Measurements from ENCODE around the gene CIAO1.
"Not testable (repeated sequence)": the region's sequence is repeated elsewhere in the genome, so short reads cannot be mapped to it uniquely, and the experiment has no call there.

CIAO1 gene

DNA sequence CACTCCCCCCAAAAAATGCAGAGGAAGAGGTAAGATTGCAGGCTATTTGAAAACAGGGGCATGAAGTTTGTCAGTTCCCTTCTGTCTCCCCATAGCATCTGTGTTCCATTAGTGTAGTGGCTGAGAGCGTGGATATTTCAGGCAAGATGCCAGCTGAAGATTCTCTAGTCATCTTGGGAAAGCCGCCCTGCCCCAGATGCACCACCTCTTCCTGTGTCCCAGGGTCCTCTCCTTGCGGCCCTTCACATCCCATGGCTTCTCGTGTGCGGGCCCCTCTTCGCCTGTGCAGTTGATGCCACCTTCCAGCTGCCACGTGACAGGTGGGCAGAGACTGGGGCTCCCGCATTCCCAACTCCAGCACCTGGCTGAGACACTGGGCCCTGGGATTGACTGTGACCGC is 16.4 kb upstream of the CIAO1 start:
- Histone ChIP-seq H3K4me1 (ENCODE audit: control insufficient read depth, insufficient read depth, low read length, poor library complexity, severe bottlenecking) (peaks cover 16% of the 10 kb centered on the region), H3K36me3 (ENCODE audit: control insufficient read depth, insufficient read depth, low read length) (peaks cover 29% of the 10 kb centered on the region), H3K4me3 (ENCODE audit: extremely low read depth, insufficient read depth, low read length, poor library complexity, severe bottlenecking) (no peak overlapping the region), H3K9me3 (ENCODE audit: control insufficient read depth, low read length) (no peaks in the 10 kb centered on the region), H3K27ac (ENCODE audit: low read depth, low read length, severe bottlenecking) (no peak overlapping the region)
- 92 to 98% methylated on average over 7 to 9 of the region's 9 CpGs for WGBS, 2 experiments (ENCODE audit: insufficient coverage in 2 of 2)

DNA sequence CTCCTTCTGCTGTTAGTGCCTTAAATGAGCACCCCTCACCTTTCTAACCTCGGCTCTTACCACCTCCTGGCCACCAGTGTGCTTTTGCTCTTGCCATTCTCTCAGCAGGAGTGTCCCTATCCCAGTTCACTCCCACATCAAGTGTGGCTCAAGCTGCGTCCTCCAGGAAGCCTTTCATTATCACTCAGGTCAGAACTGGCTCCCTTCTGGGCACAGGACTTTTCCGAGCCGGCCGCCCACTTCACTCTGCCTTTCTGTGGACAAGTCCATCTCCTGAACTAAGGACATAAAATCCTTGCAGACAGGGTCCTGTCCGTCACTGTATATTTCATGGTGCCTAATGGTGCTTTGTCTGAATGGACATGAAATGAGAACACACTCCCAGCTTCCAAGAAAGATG is 15.8 kb upstream of the CIAO1 start:
- H3K36me3 ChIP-seq (ENCODE audit: control insufficient read depth, insufficient read depth, low read length) = peaks cover 34% of the 10 kb centered on the region
- H3K27ac ChIP-seq (ENCODE audit: low read depth, low read length, severe bottlenecking) = no peak overlapping the region

GRCh38 chr2:96251721-96252292 is 14.2 kb upstream of the CIAO1 start:
- 89 to 95% methylated on average over 5 of the region's 6 CpGs for WGBS, 2 experiments (ENCODE audit: insufficient coverage in 2 of 2)
- Histone ChIP-seq H3K9me3 (ENCODE audit: control insufficient read depth, low read length) (no peaks in the 10 kb centered on the region), H3K27ac (ENCODE audit: low read depth, low read length, severe bottlenecking) (peak overlapping the region; percentile 62), H3K36me3 (ENCODE audit: control insufficient read depth, insufficient read depth, low read length) (peaks cover 42% of the 10 kb centered on the region), H3K4me1 (ENCODE audit: control insufficient read depth, insufficient read depth, low read length, poor library complexity, severe bottlenecking) (peaks cover 16% of the 10 kb centered on the region), H3K4me3 (ENCODE audit: extremely low read depth, insufficient read depth, low read length, poor library complexity, severe bottlenecking) (no peak overlapping the region)

More for the DNA sequence above, 15.8 kb upstream of the CIAO1 start:
- WGBS, 2 experiments (ENCODE audit: insufficient coverage in 2 of 2) = 92 to 97% methylated on average over 4 to 5 of the region's 6 CpGs
- H3K4me3 ChIP-seq (ENCODE audit: extremely low read depth, insufficient read depth, low read length, poor library complexity, severe bottlenecking) = no peak overlapping the region
- peaks cover 16% of the 10 kb centered on the region for H3K4me1 ChIP-seq (ENCODE audit: control insufficient read depth, insufficient read depth, low read length, poor library complexity, severe bottlenecking)
- H3K9me3 ChIP-seq (ENCODE audit: control insufficient read depth, low read length) = no peaks in the 10 kb centered on the region

DNA sequence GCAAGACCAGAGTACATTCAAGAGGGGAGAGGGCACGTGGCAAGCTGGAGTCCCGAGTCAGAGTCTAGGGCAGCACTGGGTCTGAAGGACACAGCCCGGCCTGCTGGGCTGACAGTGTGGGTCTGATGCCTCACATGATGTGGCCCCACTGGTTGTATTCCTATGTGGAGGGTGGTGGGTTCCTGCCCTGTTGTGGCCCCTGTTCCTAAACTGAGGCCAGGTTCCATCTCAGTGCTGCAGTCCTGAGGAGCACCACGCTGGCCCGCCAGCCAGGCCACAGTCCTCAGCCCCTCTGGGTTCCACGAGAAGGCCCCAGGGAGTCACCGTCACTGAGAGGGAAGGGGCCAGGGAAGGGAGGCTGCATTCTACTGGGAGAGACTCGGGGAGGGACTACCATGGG is 13.5 kb upstream of the CIAO1 start:
- no peak overlapping the region for H3K4me3 ChIP-seq (ENCODE audit: extremely low read depth, insufficient read depth, low read length, poor library complexity, severe bottlenecking)
- H3K27ac ChIP-seq (ENCODE audit: low read depth, low read length, severe bottlenecking) = no peak overlapping the region
- H3K9me3 ChIP-seq (ENCODE audit: control insufficient read depth, low read length) = no peaks in the 10 kb centered on the region
- peaks cover 47% of the 10 kb centered on the region for H3K36me3 ChIP-seq (ENCODE audit: control insufficient read depth, insufficient read depth, low read length)
- H3K4me1 ChIP-seq (ENCODE audit: control insufficient read depth, insufficient read depth, low read length, poor library complexity, severe bottlenecking) = peaks cover 16% of the 10 kb centered on the region
- whole genome bisulfite sequencing, 2 experiments (ENCODE audit: insufficient coverage in 2 of 2) = 94 to 95% methylated on average over 6 to 8 of the region's 8 CpGs

GRCh38 chr2:96253006-96253405 is 13.0 kb upstream of the CIAO1 start:
- H3K36me3 ChIP-seq (ENCODE audit: control insufficient read depth, insufficient read depth, low read length) = peaks cover 50% of the 10 kb centered on the region
- no peak overlapping the region for H3K27ac ChIP-seq (ENCODE audit: low read depth, low read length, severe bottlenecking)
- no peak overlapping the region for H3K4me3 ChIP-seq (ENCODE audit: extremely low read depth, insufficient read depth, low read length, poor library complexity, severe bottlenecking)
- H3K4me1 ChIP-seq (ENCODE audit: control insufficient read depth, insufficient read depth, low read length, poor library complexity, severe bottlenecking) = peaks cover 16% of the 10 kb centered on the region
- WGBS, 2 experiments (ENCODE audit: insufficient coverage in 2 of 2) = 95 to 96% methylated on average over 6 of the region's 7 CpGs
- no peaks in the 10 kb centered on the region for H3K9me3 ChIP-seq (ENCODE audit: control insufficient read depth, low read length)

GRCh38 chr2:96254571-96254970 is 11.5 kb upstream of the CIAO1 start:
- Histone ChIP-seq H3K27ac (ENCODE audit: low read depth, low read length, severe bottlenecking) (no peak overlapping the region), H3K4me3 (ENCODE audit: extremely low read depth, insufficient read depth, low read length, poor library complexity, severe bottlenecking) (no peak overlapping the region), H3K36me3 (ENCODE audit: control insufficient read depth, insufficient read depth, low read length) (peaks cover 65% of the 10 kb centered on the region), H3K9me3 (ENCODE audit: control insufficient read depth, low read length) (no peaks in the 10 kb centered on the region), H3K4me1 (ENCODE audit: control insufficient read depth, insufficient read depth, low read length, poor library complexity, severe bottlenecking) (peaks cover 16% of the 10 kb centered on the region)
- WGBS, 2 experiments (ENCODE audit: insufficient coverage in 2 of 2) = 94 to 97% methylated on average over 10 to 11 of the region's 11 CpGs

GRCh38 chr2:96256611-96257113 is 9.4 kb upstream of the CIAO1 start:
- Histone ChIP-seq H3K27ac (ENCODE audit: low read depth, low read length, severe bottlenecking) (no peak overlapping the region), H3K4me3 (ENCODE audit: extremely low read depth, insufficient read depth, low read length, poor library complexity, severe bottlenecking) (no peak overlapping the region), H3K9me3 (ENCODE audit: control insufficient read depth, low read length) (no peaks in the 10 kb centered on the region), H3K4me1 (ENCODE audit: control insufficient read depth, insufficient read depth, low read length, poor library complexity, severe bottlenecking) (peaks cover 33% of the 10 kb centered on the region), H3K36me3 (ENCODE audit: control insufficient read depth, insufficient read depth, low read length) (peaks cover 74% of the 10 kb centered on the region)
- 97 to 100% methylated on average over 3 of the region's 6 CpGs for WGBS, 2 experiments (ENCODE audit: insufficient coverage in 2 of 2)

- not testable (repeated sequence) for H3K4me3 ChIP-seq (ENCODE audit: extremely low read depth, insufficient read depth, low read length, poor library complexity, severe bottlenecking); H3K27ac ChIP-seq (ENCODE audit: low read depth, low read length, severe bottlenecking); H3K9me3 ChIP-seq (ENCODE audit: control insufficient read depth, low read length)
- Histone ChIP-seq H3K4me1 (ENCODE audit: control insufficient read depth, insufficient read depth, low read length, poor library complexity, severe bottlenecking) (peaks cover 25% of the 10 kb centered on the region), H3K36me3 (ENCODE audit: control insufficient read depth, insufficient read depth, low read length) (peaks cover 74% of the 10 kb centered on the region)
- WGBS, 2 experiments (ENCODE audit: insufficient coverage in 2 of 2) = 95 to 100% methylated on average over 1 to 3 of the region's 3 CpGs
Observed at GRCh38 chr2:96257744-96258143, 8.3 kb upstream of the CIAO1 start.

- peaks cover 68% of the 10 kb centered on the region for H3K36me3 ChIP-seq (ENCODE audit: control insufficient read depth, insufficient read depth, low read length)
- 93 to 98% methylated on average over 5 to 6 of the region's 7 CpGs for WGBS, 2 experiments (ENCODE audit: insufficient coverage in 2 of 2)
- H3K27ac ChIP-seq (ENCODE audit: low read depth, low read length, severe bottlenecking) = no peak overlapping the region
- H3K4me1 ChIP-seq (ENCODE audit: control insufficient read depth, insufficient read depth, low read length, poor library complexity, severe bottlenecking) = peaks cover 21% of the 10 kb centered on the region
- H3K4me3 ChIP-seq (ENCODE audit: extremely low read depth, insufficient read depth, low read length, poor library complexity, severe bottlenecking) = no peak overlapping the region
- H3K9me3 ChIP-seq (ENCODE audit: control insufficient read depth, low read length) = no peaks in the 10 kb centered on the region
Observed at GRCh38 chr2:96258166-96259022, 7.6 kb upstream of the CIAO1 start.

GRCh38 chr2:96259497-96259921 is 6.5 kb upstream of the CIAO1 start:
- H3K4me1 ChIP-seq (ENCODE audit: control insufficient read depth, insufficient read depth, low read length, poor library complexity, severe bottlenecking) = peaks cover 32% of the 10 kb centered on the region
- no peak overlapping the region for H3K4me3 ChIP-seq (ENCODE audit: extremely low read depth, insufficient read depth, low read length, poor library complexity, severe bottlenecking)
- H3K36me3 ChIP-seq (ENCODE audit: control insufficient read depth, insufficient read depth, low read length) = peaks cover 63% of the 10 kb centered on the region
- no peak overlapping the region for H3K27ac ChIP-seq (ENCODE audit: low read depth, low read length, severe bottlenecking)
- H3K9me3 ChIP-seq (ENCODE audit: control insufficient read depth, low read length) = no peaks in the 10 kb centered on the region
- 94 to 99% methylated on average over 5 of the region's 5 CpGs for WGBS, 2 experiments (ENCODE audit: insufficient coverage in 2 of 2)

Data from mesodermal cell (in vitro differentiated cells).